Thyroid gland (tissue), 4 donors: ENCODE data around the gene OCLN. TPM values are rescaled to one million over a fixed set of nuclear protein-coding genes. Genes with fewer than 3 reads are reported as not detected.
A peak's percentile ranks its signal among the peaks of the same experiment; 100 is the strongest.

Experiments used
- DNase-seq, 2 donors: peaks; one replicate each; pipeline ENCODE4 v3.0.0-alpha.2; 2019
- H3K27ac ChIP-seq, 3 donors: fragments of 200-600 bp; sonication (generic); 1 replicate in 2 of 3; 2 replicates in 1 of 3; pipeline ENCODE4 v1.5.1; 2016 to 2019; ENCODE audit warnings: mild to moderate bottlenecking in 1 of 3, moderate library complexity in 1 of 3
- H3K27me3 ChIP-seq: fragments of 200-600 bp; sonication (generic); one replicate; pipeline ENCODE4 v1.5.1; 2019
- H3K36me3 ChIP-seq, 2 donors: fragments of 200-600 bp; sonication (generic); one replicate each; pipeline ENCODE4 v1.5.1; 2016 to 2019
- H3K4me1 ChIP-seq, 2 donors: fragments of 200-600 bp; sonication (generic); one replicate each; pipeline ENCODE4 v1.5.1; 2017 to 2019
- H3K4me3 ChIP-seq, 3 donors: fragments of 200-600 bp; sonication (generic); replicated peaks in 1 of 3; 1 replicate in 2 of 3; 2 replicates in 1 of 3; pipeline ENCODE4 v1.5.1; 2016; ENCODE audit warnings: mild to moderate bottlenecking in 1 of 3
- H3K9me3 ChIP-seq: fragments of 200-600 bp; sonication (generic); one replicate; pipeline ENCODE4 v1.5.1; 2017
- POLR2A ChIP-seq, 2 donors: fragments of 450-650 bp; IDR thresholded peaks; one replicate each; pipeline ENCODE4 v1.6.1; 2017; ENCODE audit warnings: antibody characterized with exemption in 2 of 2, mild to moderate bottlenecking in 2 of 2, moderate library complexity in 1 of 2
- whole genome bisulfite sequencing, 2 donors: methylation state at CpG; one replicate each; pipeline ENCODE4 v1.1.5; 2017; 5-methylcytosine and 5-hydroxymethylcytosine counted together
- intact Hi-C: fragments of 100-400 bp; cut with DNase I; formaldehyde crosslinking; loops from one replicate; pipeline ENCODE4 v1.15.1; 2023
- total RNA-seq, 4 donors: library from RNA; depleted of rRNA; stranded (reverse); fragments of >200 nt; gene quantifications; one replicate each; pipeline ENCODE4 v1.2.3, GENCODE V29; 2016
- TF ChIP-seq, protein P1 (sequence below), 6 experiments: fragments of 200-600 bp in 3 of 6; fragments of 450-650 bp in 3 of 6; sonication (generic) in 3 of 6; IDR thresholded peaks; one replicate each; pipeline ENCODE4 v1.5.1; 2016 to 2019; ENCODE audit warnings: antibody characterized with exemption in 6 of 6, mild to moderate bottlenecking in 2 of 6, inconsistent platforms in 1 of 6, moderate library complexity in 1 of 6

Gene OCLN
- total RNA-seq, 4 donors from 2014 or later, result 148 to 248 (median 197) TPM

GRCh38 chr5:69484891-69485290 is 7.7 kb upstream of the OCLN start:
- no peak overlapping the region for H3K4me3 ChIP-seq

GRCh38 chr5:69485471-69485870 is 7.1 kb upstream of the OCLN start:
- Histone ChIP-seq H3K9me3 (no peaks in the 10 kb centered on the region), H3K27ac (peak overlapping the region; percentile 70 to 90 (median 83)), H3K4me1 (peaks cover 15 to 21% of the 10 kb centered on the region in 2 donors), H3K27me3 (no peaks in the 10 kb centered on the region), H3K4me3 (no peak overlapping the region), H3K36me3 (no peaks in the 10 kb centered on the region)
- intact Hi-C loops, result no loop called here
- TF ChIP-seq, protein P1, sequence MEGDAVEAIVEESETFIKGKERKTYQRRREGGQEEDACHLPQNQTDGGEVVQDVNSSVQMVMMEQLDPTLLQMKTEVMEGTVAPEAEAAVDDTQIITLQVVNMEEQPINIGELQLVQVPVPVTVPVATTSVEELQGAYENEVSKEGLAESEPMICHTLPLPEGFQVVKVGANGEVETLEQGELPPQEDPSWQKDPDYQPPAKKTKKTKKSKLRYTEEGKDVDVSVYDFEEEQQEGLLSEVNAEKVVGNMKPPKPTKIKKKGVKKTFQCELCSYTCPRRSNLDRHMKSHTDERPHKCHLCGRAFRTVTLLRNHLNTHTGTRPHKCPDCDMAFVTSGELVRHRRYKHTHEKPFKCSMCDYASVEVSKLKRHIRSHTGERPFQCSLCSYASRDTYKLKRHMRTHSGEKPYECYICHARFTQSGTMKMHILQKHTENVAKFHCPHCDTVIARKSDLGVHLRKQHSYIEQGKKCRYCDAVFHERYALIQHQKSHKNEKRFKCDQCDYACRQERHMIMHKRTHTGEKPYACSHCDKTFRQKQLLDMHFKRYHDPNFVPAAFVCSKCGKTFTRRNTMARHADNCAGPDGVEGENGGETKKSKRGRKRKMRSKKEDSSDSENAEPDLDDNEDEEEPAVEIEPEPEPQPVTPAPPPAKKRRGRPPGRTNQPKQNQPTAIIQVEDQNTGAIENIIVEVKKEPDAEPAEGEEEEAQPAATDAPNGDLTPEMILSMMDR (IDR thresholded peaks at IDR 0.05), result no peak
- no peak for TF ChIP-seq POLR2A (IDR thresholded peaks at IDR 0.05)
- 21 to 42% methylated on average over 1 of the region's 1 CpG for WGBS, 2 donors
- peak; percentile 71 to 72 for DNase-seq

More at GRCh38 chr5:69484891-69485290, 7.7 kb upstream of the OCLN start:
- Histone ChIP-seq H3K36me3 (no peaks in the 10 kb centered on the region), H3K9me3 (no peaks in the 10 kb centered on the region), H3K27ac (peak overlapping the region; percentile 70 to 90 (median 83)), H3K27me3 (no peaks in the 10 kb centered on the region), H3K4me1 (peaks cover 15 to 21% of the 10 kb centered on the region in 2 donors)
- intact Hi-C loops, result no loop called here
- TF ChIP-seq, protein P1 (IDR thresholded peaks at IDR 0.05), result no peak
- TF ChIP-seq POLR2A (IDR thresholded peaks at IDR 0.05), result no peak
- DNase-seq, result peak; percentile 27 to 42
- 54 to 60% methylated on average over 7 of the region's 7 CpGs for WGBS, 2 donors

GRCh38 chr5:69489246-69489645 is 3.3 kb upstream of the OCLN start:
- no peaks in the 10 kb centered on the region for H3K27me3 ChIP-seq
- no peaks in the 10 kb centered on the region for H3K9me3 ChIP-seq
- TF ChIP-seq, protein P1 (IDR thresholded peaks at IDR 0.05), result no peak
- no peak for TF ChIP-seq POLR2A (IDR thresholded peaks at IDR 0.05)
- H3K27ac ChIP-seq, result peak overlapping the region in 1 of 3 donors; percentile 4
- H3K36me3 ChIP-seq, result no peaks in the 10 kb centered on the region
- DNase-seq, result no peak
- 90 to 96% methylated on average over 4 of the region's 4 CpGs for WGBS, 2 donors
- H3K4me3 ChIP-seq, result no peak overlapping the region
- intact Hi-C loops, result no loop called here
- peaks cover 15 to 22% of the 10 kb centered on the region in 2 donors for H3K4me1 ChIP-seq

- DNase-seq, result no peak
- H3K4me3 ChIP-seq, result no peak overlapping the region
- intact Hi-C loops, result loop anchor here (5.0 kb wide), 1 partner anchor 74 kb away; the partner anchor contains the start of gene MARVELD2
- no peaks in the 10 kb centered on the region for H3K9me3 ChIP-seq
- TF ChIP-seq, protein P1 (IDR thresholded peaks at IDR 0.05), result no peak
- no peak for TF ChIP-seq POLR2A (IDR thresholded peaks at IDR 0.05)
- no peaks in the 10 kb centered on the region for H3K27me3 ChIP-seq
- H3K27ac ChIP-seq, result peak overlapping the region in 2 of 3 donors; percentile 94 to 96
- H3K36me3 ChIP-seq, result no peaks in the 10 kb centered on the region
- 86 to 88% methylated on average over 2 of the region's 2 CpGs for whole genome bisulfite sequencing, 2 donors
- H3K4me1 ChIP-seq, result peaks cover 7 to 12% of the 10 kb centered on the region in 2 donors
Measured at GRCh38 chr5:69491027-69491426, 1.6 kb upstream of the OCLN start.

DNA sequence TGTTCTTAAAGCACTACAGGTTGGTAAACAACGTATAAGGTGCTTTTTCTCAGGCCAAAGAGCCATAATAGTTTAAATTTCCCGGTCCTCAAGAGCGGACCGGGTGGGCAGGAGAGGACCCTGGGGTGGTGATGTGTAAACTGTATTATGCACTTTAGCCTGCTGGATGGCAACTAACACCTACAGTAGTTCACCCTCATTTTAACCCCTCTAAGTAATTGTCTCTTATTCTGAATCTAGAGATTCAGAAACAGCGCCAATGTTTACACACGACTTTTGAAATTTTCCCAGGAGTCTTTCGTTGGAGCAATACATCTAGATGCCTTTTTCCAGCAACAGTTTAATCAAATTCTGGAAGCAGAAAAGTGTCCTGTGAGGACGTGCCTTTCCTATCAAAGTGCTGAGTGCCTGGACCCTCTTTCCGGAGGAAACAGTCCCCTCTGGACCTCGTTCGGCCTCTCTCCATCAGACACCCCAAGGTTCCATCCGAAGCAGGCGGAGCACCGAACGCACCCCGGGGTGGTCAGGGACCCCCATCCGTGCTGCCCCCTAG is 676 bp upstream of the OCLN start:
- H3K4me3 ChIP-seq, result peak overlapping the region; percentile 71 to 84 (median 80)
- DNase-seq, result no peak
- TF ChIP-seq, protein P1 (IDR thresholded peaks at IDR 0.05), result no peak
- no peak for TF ChIP-seq POLR2A (IDR thresholded peaks at IDR 0.05)
- no peaks in the 10 kb centered on the region for H3K27me3 ChIP-seq
- H3K4me1 ChIP-seq, result peaks cover 5 to 6% of the 10 kb centered on the region in 2 donors
- 5 to 9% methylated on average over 15 to 17 of the region's 17 CpGs for WGBS, 2 donors
- no peaks in the 10 kb centered on the region for H3K36me3 ChIP-seq
- H3K27ac ChIP-seq, result peak overlapping the region; percentile 91 to 96 (median 94)
- no peaks in the 10 kb centered on the region for H3K9me3 ChIP-seq
- intact Hi-C loops, result loop anchor here (5.0 kb wide), 1 partner anchor 75 kb away; the partner anchor contains the start of gene MARVELD2
